NCI-H2029 treated with DMSO at 0.1 percent for 48 hours (cell line): ENCODE data around the gene SORBS1.
A peak's percentile ranks its signal among the peaks of the same experiment; 100 is the strongest.
"Not testable (repeated sequence)": the region's sequence is repeated elsewhere in the genome, so short reads cannot be mapped to it uniquely, and the experiment has no call there.

ENCODE experiments used
- DNase-seq: peaks from one replicate; lab custom pipeline; 2025; lab: John Stamatoyannopoulos, UW

Gene SORBS1

DNA sequence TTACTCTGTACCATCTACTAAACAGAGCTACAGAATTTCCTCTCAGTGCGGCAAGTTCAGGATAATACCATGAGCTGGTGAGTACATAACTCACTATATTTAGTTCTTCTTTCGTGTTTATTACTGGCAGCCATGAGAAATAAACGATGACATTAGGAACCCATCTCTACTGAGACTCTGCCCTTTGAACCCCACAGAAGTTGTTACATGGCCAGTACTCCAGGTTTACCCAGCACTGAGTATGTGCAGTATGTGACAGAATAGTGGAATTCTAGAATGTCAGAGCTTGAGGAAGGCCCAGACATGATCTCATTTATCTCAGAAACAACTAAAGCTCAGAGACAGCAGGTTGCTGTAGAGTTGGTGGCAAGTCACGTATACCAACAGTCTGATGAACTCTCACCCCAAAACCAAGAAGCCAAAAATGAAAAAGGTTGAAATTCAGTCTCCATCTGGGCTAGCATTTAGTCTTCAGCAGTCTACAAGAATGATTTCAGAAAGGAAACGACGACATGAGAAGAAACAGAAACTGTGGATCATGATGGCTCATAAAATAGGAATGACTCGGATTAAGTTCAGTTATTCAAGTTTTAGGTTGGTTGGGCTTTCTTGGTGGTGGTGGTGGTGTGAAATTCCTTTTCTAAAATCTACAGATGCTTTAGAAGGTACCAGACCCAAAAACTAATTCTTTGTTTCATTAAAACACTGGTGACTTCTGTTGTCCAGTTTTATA is 78.5 kb downstream of the SORBS1 start:
- DNase-seq = no peak

DNA sequence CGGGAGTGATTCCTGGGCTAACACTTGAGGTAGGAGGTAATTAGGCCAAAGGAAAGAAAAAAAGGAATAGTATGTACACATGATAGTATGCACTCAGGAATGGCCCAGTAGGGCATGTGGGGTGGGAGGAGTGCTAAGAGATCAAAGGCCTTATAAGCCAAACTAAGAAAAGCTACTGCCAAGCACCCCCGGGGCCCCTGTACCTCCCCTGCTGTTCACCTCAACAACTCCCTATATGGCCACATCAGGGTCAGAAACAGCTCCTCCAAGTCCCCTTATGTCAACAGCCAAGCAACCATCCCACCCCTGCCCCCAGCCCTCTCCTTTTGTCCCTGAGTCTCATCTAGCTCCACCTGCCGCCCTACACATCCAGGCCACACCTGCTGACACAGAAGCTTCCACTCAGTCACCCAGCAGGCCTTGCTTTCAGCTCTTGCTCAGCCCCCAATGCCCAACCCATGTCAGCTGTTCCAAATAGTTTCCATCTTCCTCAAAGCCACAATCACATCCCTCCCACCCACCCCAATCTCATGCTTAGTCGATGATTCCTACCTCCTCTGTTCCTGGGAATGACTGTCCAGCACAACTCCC is 80.2 kb downstream of the SORBS1 start:
- DNase-seq = no peak

DNA sequence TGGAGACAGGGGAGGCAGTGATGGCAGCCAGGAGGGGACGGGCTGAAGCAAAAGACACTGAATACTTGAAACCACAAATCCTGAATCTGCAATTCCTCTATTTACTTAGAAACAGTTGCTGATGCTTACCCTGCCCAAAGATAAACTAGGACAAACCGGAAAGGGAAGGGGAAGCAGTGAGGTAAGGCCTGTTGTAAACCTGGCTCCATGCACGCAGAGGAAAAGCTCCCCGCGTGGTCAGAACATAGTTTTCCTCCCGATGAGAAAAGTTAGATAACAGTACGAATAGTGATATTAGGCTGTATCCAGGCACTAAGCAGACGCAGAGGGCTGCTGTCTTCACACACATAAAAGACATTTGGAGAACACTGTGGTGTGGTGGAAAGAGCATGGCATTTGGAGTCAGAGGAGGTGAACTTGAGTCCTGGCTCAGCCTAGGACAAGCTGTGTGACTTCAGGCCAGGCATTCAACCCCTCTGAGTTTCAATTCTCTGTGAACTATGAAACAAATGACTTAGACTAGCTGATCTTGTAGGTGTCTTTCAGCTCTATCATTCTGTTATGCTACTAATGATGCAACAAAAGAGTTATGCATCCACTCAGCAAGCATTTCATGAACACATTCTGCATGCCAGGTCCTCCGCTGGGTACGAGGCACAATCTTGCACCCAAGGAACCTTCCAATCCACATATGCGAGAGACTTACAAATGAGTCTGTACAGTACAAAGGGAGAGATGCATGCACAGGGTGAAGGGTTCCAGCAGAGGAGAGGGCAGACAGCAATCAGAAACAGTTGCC is 80.9 kb downstream of the SORBS1 start:
- no peak for DNase-seq

DNA sequence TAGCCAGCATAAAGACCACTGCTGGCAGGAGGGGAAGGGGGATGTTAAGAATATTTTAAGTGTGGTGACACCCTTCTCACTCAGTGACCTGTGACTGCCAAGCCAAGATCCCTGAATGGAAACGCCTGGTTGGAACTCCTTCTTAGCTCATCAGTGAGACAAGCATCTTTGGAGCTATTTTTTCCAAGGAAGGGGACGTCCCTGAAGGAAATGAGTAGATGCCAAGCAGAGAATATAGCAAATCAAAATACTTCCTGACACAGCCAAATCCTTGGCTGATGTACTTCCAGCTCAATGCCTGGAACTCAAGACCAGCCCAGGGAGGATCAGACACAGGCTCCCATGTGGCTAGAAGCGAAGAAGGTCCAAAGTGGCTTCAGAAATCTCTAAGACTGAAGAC is 82.2 kb downstream of the SORBS1 start:
- DNase-seq = no peak

- DNase-seq = no peak
These were observed 83.0 kb downstream of the SORBS1 start for GRCh38 chr10:95478185-95478584.

DNA sequence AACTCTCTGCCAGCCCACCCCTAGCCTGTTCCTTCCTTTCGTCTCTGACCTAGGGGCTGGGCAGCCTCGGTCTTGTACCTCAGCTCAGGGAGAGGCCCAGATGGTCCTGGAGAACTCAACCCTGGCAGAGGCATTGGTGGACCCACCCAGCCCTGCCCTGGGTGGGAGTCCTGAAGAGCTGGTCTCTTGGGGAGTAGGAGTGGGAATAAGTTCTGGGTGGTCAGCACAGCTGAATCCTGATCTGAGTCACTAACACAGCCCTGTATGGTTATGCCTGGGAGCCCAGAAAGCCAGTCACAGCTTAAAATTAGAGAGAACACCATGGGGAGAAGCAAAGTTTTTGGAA is 84.0 kb downstream of the SORBS1 start:
- DNase-seq = no peak

- no peak for DNase-seq
These were observed 84.5 kb downstream of the SORBS1 start for GRCh38 chr10:95476469-95477174.

- peak; percentile 13 for DNase-seq
These were observed 85.2 kb downstream of the SORBS1 start for GRCh38 chr10:95475827-95476468.

DNA sequence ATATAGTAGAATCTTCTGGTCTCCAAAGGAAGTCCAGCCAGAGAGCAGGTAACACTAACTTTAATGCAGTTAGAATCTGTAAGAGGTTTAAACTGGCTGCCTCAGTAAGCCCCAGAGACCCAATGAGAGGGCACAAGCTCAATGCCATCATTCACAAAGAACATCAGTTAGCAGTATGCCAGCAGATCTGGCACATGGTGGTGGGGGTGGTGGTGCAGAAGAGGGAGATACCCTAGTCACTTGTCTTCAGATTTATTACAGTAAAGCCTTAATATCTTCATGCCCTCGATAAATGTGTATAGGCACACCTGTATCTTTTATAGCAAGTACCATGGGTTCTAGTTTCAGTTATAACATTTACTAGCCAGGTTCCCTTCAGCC is 86.2 kb downstream of the SORBS1 start:
- DNase-seq = no peak

DNA sequence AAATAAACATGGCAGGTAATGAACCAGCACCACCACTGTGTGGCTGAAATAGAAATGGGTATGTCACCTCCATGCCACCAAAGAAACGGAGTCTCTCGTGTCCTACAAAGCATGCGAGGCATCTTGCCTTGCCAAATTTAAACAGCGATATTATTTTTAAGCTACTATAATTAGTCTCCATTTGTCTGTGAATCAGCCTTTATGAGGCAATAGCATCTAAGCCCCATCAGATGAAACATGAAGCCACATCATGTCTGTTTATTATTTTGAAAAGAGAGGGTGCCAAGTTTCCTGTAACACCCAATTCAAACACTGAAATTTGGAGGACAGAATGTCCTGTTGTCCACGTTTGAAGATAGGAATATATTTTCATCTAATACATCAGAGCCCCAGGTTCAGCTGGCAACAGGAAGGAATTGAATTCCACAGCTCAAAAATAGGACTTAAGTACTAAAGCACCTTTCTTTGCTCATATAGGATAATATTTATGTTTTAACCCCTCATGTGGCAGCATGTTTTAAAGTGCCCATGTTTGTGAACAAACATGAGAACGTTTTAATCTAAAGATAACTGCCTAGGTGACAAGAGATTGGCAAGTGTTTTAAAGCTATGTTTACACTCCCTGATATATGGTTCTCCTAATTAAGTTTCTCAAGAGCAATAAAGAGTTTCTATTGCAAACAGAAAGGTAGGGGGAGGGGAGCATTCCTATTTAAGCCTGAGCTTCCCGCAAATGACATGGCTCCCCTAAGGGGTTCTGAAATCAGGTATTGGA is 86.8 kb downstream of the SORBS1 start:
- peak; percentile 39 for DNase-seq

GRCh38 chr10:95472304-95473088 is 88.7 kb downstream of the SORBS1 start:
- DNase-seq = no peak

DNA sequence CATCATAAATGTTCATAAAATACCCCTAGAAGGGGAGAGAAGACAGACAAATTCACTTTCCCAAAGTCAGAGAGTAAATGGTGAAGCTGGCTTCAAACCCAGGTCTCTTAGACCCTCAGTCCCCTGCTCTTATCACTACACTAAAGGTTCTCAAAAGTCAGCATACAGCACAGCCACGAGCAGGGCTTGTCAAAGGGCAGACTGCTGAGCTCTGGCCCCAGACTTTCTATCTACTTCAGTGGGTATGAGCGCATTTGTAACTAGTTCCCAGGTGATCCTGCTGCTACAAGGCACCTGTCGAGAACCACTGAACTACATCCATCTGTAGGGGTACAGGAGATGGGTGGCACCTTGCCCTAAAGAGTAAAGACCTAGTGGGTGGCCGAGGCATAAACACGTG is 91.5 kb downstream of the SORBS1 start:
- DNase-seq = no peak

DNA sequence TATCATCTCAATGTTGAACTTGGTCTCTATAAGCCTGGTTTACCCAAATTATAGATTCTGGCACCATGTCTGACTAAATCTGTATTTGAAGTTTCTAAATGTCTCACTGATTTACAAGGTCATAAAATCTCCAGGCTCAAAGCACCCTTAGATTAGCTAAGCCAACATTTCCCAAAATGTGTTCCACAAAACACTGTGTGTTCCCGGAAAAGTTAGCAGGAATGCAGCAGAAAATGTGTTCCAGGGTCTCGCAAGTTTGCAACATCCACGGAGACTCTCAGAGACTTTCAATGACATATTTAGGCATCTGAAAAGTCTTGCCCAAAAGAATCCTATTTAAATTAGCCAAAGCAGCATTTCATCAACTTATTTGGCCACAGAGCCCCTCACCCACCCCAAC is 91.9 kb downstream of the SORBS1 start:
- DNase-seq = no peak

- DNase-seq = not testable (repeated sequence)
These were observed 93.5 kb downstream of the SORBS1 start for GRCh38 chr10:95467642-95468041.

DNA sequence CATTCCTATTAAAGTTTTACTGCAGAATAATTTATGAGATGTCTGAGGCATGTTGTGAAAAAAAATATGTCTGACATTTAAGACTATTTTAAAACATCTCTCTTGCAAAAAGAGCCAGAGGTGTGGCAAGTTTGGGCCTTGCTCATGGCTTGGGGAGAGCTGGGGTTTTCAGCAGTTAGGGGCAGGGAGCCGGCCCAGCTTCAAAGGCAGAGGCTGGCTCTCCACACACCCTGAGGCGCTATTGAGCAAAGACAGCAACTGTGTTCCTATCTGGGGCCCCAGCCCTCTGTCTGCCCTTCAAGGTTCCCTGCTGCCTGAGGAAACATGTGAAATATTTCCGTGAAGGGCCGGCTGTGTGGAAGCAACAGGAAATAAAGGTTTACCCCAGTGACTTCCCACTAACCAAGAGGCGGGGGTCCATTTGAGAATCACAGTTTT is 94.0 kb downstream of the SORBS1 start:
- DNase-seq = no peak

DNA sequence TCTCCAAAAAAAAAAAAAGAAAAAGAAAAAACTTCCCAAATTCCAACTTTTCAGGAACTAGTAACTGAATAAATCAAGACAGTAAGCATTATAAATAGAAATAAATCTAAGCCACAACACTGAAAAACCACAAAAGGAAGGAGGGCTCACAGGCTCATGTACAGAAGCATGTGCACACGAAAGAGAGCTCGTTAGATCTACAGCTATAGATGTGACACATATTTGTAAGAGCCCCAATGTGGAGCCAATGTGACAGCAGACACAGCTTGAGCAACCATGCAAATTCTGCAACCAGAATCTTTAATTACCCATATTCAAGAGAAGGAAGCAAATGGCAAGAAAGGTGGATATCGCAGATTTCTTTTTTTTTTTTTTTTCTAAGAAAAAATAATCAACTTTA is 94.7 kb downstream of the SORBS1 start:
- DNase-seq = no peak

GRCh38 chr10:95464280-95464679 is 96.9 kb downstream of the SORBS1 start:
- peak; percentile 5 for DNase-seq

GRCh38 chr10:95462740-95463667 is 98.2 kb downstream of the SORBS1 start:
- no peak for DNase-seq

DNA sequence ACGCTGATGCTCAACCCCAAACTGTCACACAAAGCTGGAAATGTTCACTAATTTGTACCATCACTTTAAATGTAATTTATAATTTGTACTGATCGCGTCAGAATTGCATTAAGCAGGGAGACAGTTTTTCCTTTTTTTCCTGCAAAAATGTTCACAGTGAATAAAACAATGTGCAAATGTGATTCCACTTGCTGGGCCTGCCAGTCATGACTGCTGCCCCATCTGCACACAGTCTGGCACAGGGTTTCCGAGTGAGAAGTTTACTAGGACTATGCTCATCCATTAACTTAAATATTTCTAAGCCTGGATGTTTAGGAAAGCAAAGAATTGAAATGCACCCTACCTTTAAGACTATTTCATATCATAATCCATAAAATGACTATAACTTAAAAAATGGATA is 99.6 kb downstream of the SORBS1 start:
- no peak for DNase-seq
